Mesendoderm (in vitro differentiated cells): Measurements from ENCODE around the gene CGNL1.

Source experiments
- DNase-seq: peaks from one replicate; pipeline ENCODE4 v3.0.0; 2013
- H2AK5ac ChIP-seq: 2 replicates; pipeline ENCODE4 v1.6.1; 2013; ENCODE audit warnings: low read length, inconsistent platforms
- H2BK120ac ChIP-seq: 2 replicates; pipeline ENCODE4 v1.6.1; 2013; ENCODE audit warnings: low read depth, mild to moderate bottlenecking, low read length, moderate library complexity, mixed read lengths
- H2BK15ac ChIP-seq: replicated peaks from 2 replicates; pipeline ENCODE4 v1.6.1; 2013; ENCODE audit warnings: low read depth, mild to moderate bottlenecking, moderate library complexity
- H2BK5ac ChIP-seq: 2 replicates; pipeline ENCODE4 v1.6.1; 2013; ENCODE audit warnings: low read length, inconsistent platforms
- H3K18ac ChIP-seq: 2 replicates; pipeline ENCODE4 v1.6.1; 2013; ENCODE audit warnings: mild to moderate bottlenecking, low read length, mixed read lengths
- H3K23ac ChIP-seq: one replicate; pipeline ENCODE4 v1.6.1; 2013; ENCODE audit warnings: low read length
- H3K27ac ChIP-seq: 2 replicates; pipeline ENCODE4 v1.5.1; 2013; ENCODE audit warnings: low read depth, mild to moderate bottlenecking, inconsistent platforms, low read length, moderate library complexity
- H3K27me3 ChIP-seq: 2 replicates; pipeline ENCODE4 v1.6.1; 2013; ENCODE audit warnings: low read length, control low read depth, mild to moderate bottlenecking, inconsistent platforms; ENCODE audit not compliant: insufficient read depth, poor library complexity
- H3K36me3 ChIP-seq: 2 replicates; pipeline ENCODE4 v1.6.1; 2013; ENCODE audit warnings: low read length, inconsistent platforms; ENCODE audit not compliant: control insufficient read depth, insufficient read depth
- H3K4ac ChIP-seq: one replicate; pipeline ENCODE4 v1.6.1; 2013; ENCODE audit warnings: low read depth, mild to moderate bottlenecking, low read length, moderate library complexity
- H3K4me1 ChIP-seq: 2 replicates; pipeline ENCODE4 v1.6.1; 2013; ENCODE audit warnings: low read depth, low read length, inconsistent platforms; ENCODE audit not compliant: control insufficient read depth
- H3K4me2 ChIP-seq: 2 replicates; pipeline ENCODE4 v1.6.1; 2013; ENCODE audit warnings: low read length
- H3K4me3 ChIP-seq: 2 replicates; pipeline ENCODE4 v1.5.1; 2013; ENCODE audit warnings: mild to moderate bottlenecking, low read length
- H3K56ac ChIP-seq: one replicate; pipeline ENCODE4 v1.6.1; 2013; ENCODE audit warnings: low read length
- H3K79me1 ChIP-seq: 2 replicates; pipeline ENCODE4 v1.6.1; 2013; ENCODE audit warnings: low read length, inconsistent platforms
- H3K79me2 ChIP-seq: 2 replicates; pipeline ENCODE4 v1.6.1; 2013; ENCODE audit warnings: mild to moderate bottlenecking, low read length; ENCODE audit not compliant: control insufficient read depth, insufficient read depth
- H3K9ac ChIP-seq: 2 replicates; pipeline ENCODE4 v1.6.1; 2013; ENCODE audit warnings: low read length, inconsistent platforms
- H4K5ac ChIP-seq: one replicate; pipeline ENCODE4 v1.6.1; 2013; ENCODE audit warnings: low read length
- H4K8ac ChIP-seq: one replicate; pipeline ENCODE4 v1.6.1; 2013; ENCODE audit warnings: low read depth, mild to moderate bottlenecking, control low read depth, low read length, moderate library complexity
- WGBS: extraction: QIAGEN DNeasy Blood & Tissue Kit; methylation state at CpG from one replicate; pipeline ENCODE4 v1.1.7; 2013; ENCODE audit warnings: low lambda C conversion rate, missing lambda C conversion rate; ENCODE audit not compliant: insufficient coverage; ENCODE audit errors: extremely low coverage; 5-methylcytosine and 5-hydroxymethylcytosine counted together

CGNL1 gene

GRCh38 chr15:57500979-57501576, 124.8 kb downstream of the CGNL1 start:
- peak overlapping the region; percentile 89 for H3K27ac ChIP-seq
- WGBS: no CpG with 5 or more reads among the region's 6 CpGs

DNA sequence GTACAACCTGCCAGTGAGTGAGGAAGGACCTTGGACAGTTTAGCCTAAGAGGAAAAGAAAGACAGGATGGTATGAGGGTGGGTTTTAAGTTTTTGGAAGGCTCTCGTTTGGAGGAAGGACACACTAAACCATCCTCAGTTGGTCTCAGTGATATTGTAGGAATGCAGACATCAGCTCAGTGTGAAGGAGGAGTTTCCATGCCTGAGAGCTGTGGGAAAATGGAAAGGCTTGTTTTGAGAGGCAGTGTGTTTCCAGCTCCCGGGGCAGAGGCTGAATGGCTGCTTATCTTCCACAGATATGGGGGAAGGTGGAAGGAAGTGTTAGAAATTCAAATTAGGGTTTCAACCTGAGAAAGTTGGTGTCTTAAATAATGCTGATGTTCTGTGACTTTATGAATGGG, 125.8 kb downstream of the CGNL1 start:
- Histone ChIP-seq H2BK120ac (no peak overlapping the region), H3K36me3 (no peaks in the 10 kb centered on the region), H3K27ac (peak overlapping the region; percentile 89), H3K9ac (peak overlapping the region; percentile 18), H2BK5ac (peak overlapping the region; percentile 99), H2BK15ac (no peak overlapping the region), H3K27me3 (no peaks in the 10 kb centered on the region), H3K23ac (no peak overlapping the region), H3K4me2 (peak overlapping the region; percentile 10), H4K8ac (no peak overlapping the region), H3K4me1 (peaks cover 30% of the 10 kb centered on the region), H2AK5ac (peak overlapping the region; percentile 84), H3K4ac (peak overlapping the region; percentile 26), H3K79me1 (peaks cover 2% of the 10 kb centered on the region), H4K5ac (no peak overlapping the region), H3K79me2 (no peaks in the 10 kb centered on the region), H3K18ac (peak overlapping the region; percentile 25), H3K56ac (peak overlapping the region; percentile 80), H3K4me3 (no peak overlapping the region)
- no CpG with 5 or more reads among the region's 2 CpGs for WGBS
- DNase-seq: peak; percentile 93

More at GRCh38 chr15:57500979-57501576, 124.8 kb downstream of the CGNL1 start:
- H2BK5ac ChIP-seq: peak overlapping the region; percentile 99
- H3K79me2 ChIP-seq: no peaks in the 10 kb centered on the region
- no peak for DNase-seq
- peaks cover 2% of the 10 kb centered on the region for H3K79me1 ChIP-seq
- H2AK5ac ChIP-seq: peak overlapping the region; percentile 84
- no peaks in the 10 kb centered on the region for H3K36me3 ChIP-seq
- H3K4me1 ChIP-seq: peaks cover 41% of the 10 kb centered on the region
- peak overlapping the region; percentile 20 for H3K23ac ChIP-seq
- H3K4ac ChIP-seq: peak overlapping the region; percentile 4
- peak overlapping the region; percentile 80 for H3K56ac ChIP-seq
- H2BK15ac ChIP-seq: no peak overlapping the region
- peak overlapping the region; percentile 25 for H3K18ac ChIP-seq
- H3K4me2 ChIP-seq: no peak overlapping the region
- no peaks in the 10 kb centered on the region for H3K27me3 ChIP-seq
- H4K5ac ChIP-seq: peak overlapping the region; percentile 47
- H3K9ac ChIP-seq: peak overlapping the region; percentile 18
- H2BK120ac ChIP-seq: peak overlapping the region; percentile 8
- H4K8ac ChIP-seq: no peak overlapping the region
- no peak overlapping the region for H3K4me3 ChIP-seq

GRCh38 chr15:57503051-57503702, 126.9 kb downstream of the CGNL1 start:
- peaks cover 24% of the 10 kb centered on the region for H3K4me1 ChIP-seq
- no peaks in the 10 kb centered on the region for H3K36me3 ChIP-seq
- H2BK5ac ChIP-seq: peak overlapping the region; percentile 52
- no peak overlapping the region for H3K4me2 ChIP-seq
- H3K18ac ChIP-seq: peak overlapping the region; percentile 76
- no peaks in the 10 kb centered on the region for H3K79me2 ChIP-seq
- no peak overlapping the region for H4K8ac ChIP-seq
- H3K79me1 ChIP-seq: peaks cover 1% of the 10 kb centered on the region
- WGBS: no CpG with 5 or more reads among the region's 6 CpGs
- H3K9ac ChIP-seq: no peak overlapping the region
- H3K27me3 ChIP-seq: no peaks in the 10 kb centered on the region
- peak; percentile 64 for DNase-seq
- H3K4me3 ChIP-seq: no peak overlapping the region
- peak overlapping the region; percentile 46 for H3K56ac ChIP-seq
- H2BK15ac ChIP-seq: no peak overlapping the region
- H2BK120ac ChIP-seq: peak overlapping the region; percentile 83
- no peak overlapping the region for H2AK5ac ChIP-seq
- peak overlapping the region; percentile 10 for H3K4ac ChIP-seq
- no peak overlapping the region for H3K23ac ChIP-seq
- H4K5ac ChIP-seq: no peak overlapping the region
- H3K27ac ChIP-seq: no peak overlapping the region

- no peak overlapping the region for H4K5ac ChIP-seq
- no peaks in the 10 kb centered on the region for H3K36me3 ChIP-seq
- H3K9ac ChIP-seq: no peak overlapping the region
- no peaks in the 10 kb centered on the region for H3K27me3 ChIP-seq
- H4K8ac ChIP-seq: no peak overlapping the region
- no peak overlapping the region for H2BK5ac ChIP-seq
- no peaks in the 10 kb centered on the region for H3K79me2 ChIP-seq
- H3K23ac ChIP-seq: no peak overlapping the region
- H3K4ac ChIP-seq: no peak overlapping the region
- peaks cover 26% of the 10 kb centered on the region for H3K4me1 ChIP-seq
- peak overlapping the region; percentile 76 for H2AK5ac ChIP-seq
- no peak for DNase-seq
- no peak overlapping the region for H3K4me3 ChIP-seq
- no peak overlapping the region for H3K18ac ChIP-seq
- no peak overlapping the region for H2BK120ac ChIP-seq
- peaks cover 1% of the 10 kb centered on the region for H3K79me1 ChIP-seq
- no peak overlapping the region for H3K27ac ChIP-seq
- H2BK15ac ChIP-seq: no peak overlapping the region
- no peak overlapping the region for H3K4me2 ChIP-seq
- H3K56ac ChIP-seq: peak overlapping the region; percentile 54
- WGBS: no CpG with 5 or more reads among the region's 9 CpGs
These were observed 127.8 kb downstream of the CGNL1 start for GRCh38 chr15:57503911-57504598.

DNA sequence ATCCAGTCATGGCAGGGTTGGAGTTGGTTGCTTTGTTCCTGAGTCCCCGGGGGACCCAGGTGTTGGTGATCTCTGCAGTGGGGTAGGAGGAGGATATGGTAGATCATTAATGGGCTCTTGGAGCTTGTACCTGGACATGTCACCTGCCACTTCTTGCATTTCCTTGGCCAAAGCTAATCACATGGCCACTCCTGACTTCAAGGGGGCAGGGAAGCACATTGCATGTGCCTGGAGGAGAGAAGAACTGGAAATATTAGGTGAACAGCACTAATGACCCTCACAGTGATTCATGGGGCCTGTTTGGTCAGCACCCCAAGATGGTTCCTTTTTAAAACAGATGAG, 128.3 kb downstream of the CGNL1 start:
- no peak overlapping the region for H3K4me2 ChIP-seq
- H3K27me3 ChIP-seq: no peaks in the 10 kb centered on the region
- H3K9ac ChIP-seq: no peak overlapping the region
- H2BK120ac ChIP-seq: no peak overlapping the region
- H3K56ac ChIP-seq: no peak overlapping the region
- H3K18ac ChIP-seq: no peak overlapping the region
- no peak for DNase-seq
- H3K79me1 ChIP-seq: peaks cover 1% of the 10 kb centered on the region
- no peaks in the 10 kb centered on the region for H3K36me3 ChIP-seq
- H3K23ac ChIP-seq: no peak overlapping the region
- no peak overlapping the region for H3K27ac ChIP-seq
- no peak overlapping the region for H2BK15ac ChIP-seq
- H3K4me1 ChIP-seq: peaks cover 26% of the 10 kb centered on the region
- H4K5ac ChIP-seq: no peak overlapping the region
- no peak overlapping the region for H3K4ac ChIP-seq
- no peak overlapping the region for H4K8ac ChIP-seq
- H3K4me3 ChIP-seq: no peak overlapping the region
- WGBS: no CpG with 5 or more reads among the region's 1 CpG
- H3K79me2 ChIP-seq: no peaks in the 10 kb centered on the region
- no peak overlapping the region for H2AK5ac ChIP-seq
- no peak overlapping the region for H2BK5ac ChIP-seq
